GM21526 (cell line): ENCODE data around the gene CCDC102A.
A peak's percentile ranks its signal among the peaks of the same experiment; 100 is the strongest.
"Not testable (repeated sequence)": the region's sequence is repeated elsewhere in the genome, so short reads cannot be mapped to it uniquely, and the experiment has no call there.

Experiments used
- ATAC-seq: cut with Tn5 transposase; IDR thresholded peaks from one replicate; pipeline ENCODE4 v1.9.1; 2021; ENCODE audit warnings: moderate library complexity; ENCODE audit not compliant: unreplicated experiment, low FRiP score

Gene CCDC102A

GRCh38 chr16:57536306-57537193, at the start of gene CCDC102A:
CCDC102A (minus strand) TSS chr16:57536571; CDS start chr16:57529177, 7,394 bp downstream.
- peak; percentile 14 for ATAC-seq

GRCh38 chr16:57585051-57585687, 48.8 kb upstream of the CCDC102A start:
- ATAC-seq = no peak

- ATAC-seq = no peak
Observed at GRCh38 chr16:57579361-57579665, 42.9 kb upstream of the CCDC102A start.

- no peak for ATAC-seq
Observed at GRCh38 chr16:57578521-57579360, 42.4 kb upstream of the CCDC102A start.

GRCh38 chr16:57577691-57578224, 41.4 kb upstream of the CCDC102A start:
- no peak for ATAC-seq

GRCh38 chr16:57577214-57577613, 40.8 kb upstream of the CCDC102A start:
- ATAC-seq = no peak

GRCh38 chr16:57576429-57576870, 40.1 kb upstream of the CCDC102A start:
- ATAC-seq = no peak

GRCh38 chr16:57575468-57576277, 39.3 kb upstream of the CCDC102A start:
- ATAC-seq = no peak

- no peak for ATAC-seq
Observed at GRCh38 chr16:57574646-57575467, 38.5 kb upstream of the CCDC102A start.

- no peak for ATAC-seq
Observed at GRCh38 chr16:57574086-57574485, 37.7 kb upstream of the CCDC102A start.

- ATAC-seq = no peak
Observed at GRCh38 chr16:57572978-57573728, 36.8 kb upstream of the CCDC102A start.

- no peak for ATAC-seq
Observed at GRCh38 chr16:57571098-57571497, 34.7 kb upstream of the CCDC102A start.

- no peak for ATAC-seq
Observed at GRCh38 chr16:57570301-57571070, 34.1 kb upstream of the CCDC102A start.

GRCh38 chr16:57569306-57569946, 33.1 kb upstream of the CCDC102A start:
- ATAC-seq = no peak

GRCh38 chr16:57568772-57569171, 32.4 kb upstream of the CCDC102A start:
- not testable (repeated sequence) for ATAC-seq

- no peak for ATAC-seq
Observed at GRCh38 chr16:57568173-57568678, 31.9 kb upstream of the CCDC102A start.

- ATAC-seq = no peak
Observed at GRCh38 chr16:57567691-57568090, 31.3 kb upstream of the CCDC102A start.
